ENCODE measurements around the gene TMEM163. TPM values are rescaled to one million over a fixed set of nuclear protein-coding genes. Genes with fewer than 3 reads are reported as not detected.

The TMEM163 gene
- total RNA-seq, 1 donor from 2014 or later = 2.4 TPM

DNA sequence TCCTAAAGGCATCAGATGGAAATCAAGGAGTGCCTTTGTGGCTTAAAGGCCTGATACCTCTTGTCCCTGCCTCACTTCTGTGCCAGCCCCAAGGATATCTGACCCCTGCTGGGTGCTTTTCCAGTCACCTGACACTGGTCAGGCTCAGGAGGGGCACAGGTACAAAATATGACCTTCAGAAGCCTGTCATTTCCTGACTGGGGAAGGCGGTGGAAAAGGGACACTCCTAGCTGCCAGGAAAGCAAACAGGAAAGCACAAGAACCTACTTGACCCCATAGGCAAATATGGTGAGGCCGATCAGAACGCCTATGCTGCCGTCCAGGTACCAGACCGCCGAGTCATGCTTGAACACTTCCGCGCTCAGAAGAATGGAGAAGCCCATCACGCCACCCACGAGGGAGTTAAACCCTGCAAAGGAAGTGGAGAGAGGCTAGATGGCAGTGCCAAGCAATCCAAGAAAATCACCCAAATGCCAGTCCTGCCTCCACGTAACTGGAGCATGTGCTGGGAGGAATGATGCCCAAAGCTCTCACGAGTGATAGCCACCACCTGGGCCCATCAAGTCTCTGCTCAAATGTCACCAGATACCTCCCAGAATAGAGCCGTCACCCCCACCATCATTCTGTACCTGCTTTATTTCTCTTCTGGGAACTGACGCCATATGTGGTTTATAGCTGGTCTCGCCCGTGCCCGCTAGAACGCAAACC lies 260.9 kb downstream of the TMEM163 start:
- no peak for DNase-seq (ENCODE audit: low read depth)
- Histone ChIP-seq H3K27me3 (ENCODE audit: control insufficient read depth, insufficient read depth, low read length) (no peaks in the 10 kb centered on the region), H3K4me3 (ENCODE audit: low read depth, low read length) (no peak overlapping the region), H3K36me3 (ENCODE audit: control insufficient read depth, insufficient read depth, low read length) (no peaks in the 10 kb centered on the region)
- TF ChIP-seq, protein P1, sequence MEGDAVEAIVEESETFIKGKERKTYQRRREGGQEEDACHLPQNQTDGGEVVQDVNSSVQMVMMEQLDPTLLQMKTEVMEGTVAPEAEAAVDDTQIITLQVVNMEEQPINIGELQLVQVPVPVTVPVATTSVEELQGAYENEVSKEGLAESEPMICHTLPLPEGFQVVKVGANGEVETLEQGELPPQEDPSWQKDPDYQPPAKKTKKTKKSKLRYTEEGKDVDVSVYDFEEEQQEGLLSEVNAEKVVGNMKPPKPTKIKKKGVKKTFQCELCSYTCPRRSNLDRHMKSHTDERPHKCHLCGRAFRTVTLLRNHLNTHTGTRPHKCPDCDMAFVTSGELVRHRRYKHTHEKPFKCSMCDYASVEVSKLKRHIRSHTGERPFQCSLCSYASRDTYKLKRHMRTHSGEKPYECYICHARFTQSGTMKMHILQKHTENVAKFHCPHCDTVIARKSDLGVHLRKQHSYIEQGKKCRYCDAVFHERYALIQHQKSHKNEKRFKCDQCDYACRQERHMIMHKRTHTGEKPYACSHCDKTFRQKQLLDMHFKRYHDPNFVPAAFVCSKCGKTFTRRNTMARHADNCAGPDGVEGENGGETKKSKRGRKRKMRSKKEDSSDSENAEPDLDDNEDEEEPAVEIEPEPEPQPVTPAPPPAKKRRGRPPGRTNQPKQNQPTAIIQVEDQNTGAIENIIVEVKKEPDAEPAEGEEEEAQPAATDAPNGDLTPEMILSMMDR (IDR thresholded peaks at IDR 0.05; ENCODE audit: insufficient read depth, low read length, poor library complexity, severe bottlenecking) = no peak

DNA sequence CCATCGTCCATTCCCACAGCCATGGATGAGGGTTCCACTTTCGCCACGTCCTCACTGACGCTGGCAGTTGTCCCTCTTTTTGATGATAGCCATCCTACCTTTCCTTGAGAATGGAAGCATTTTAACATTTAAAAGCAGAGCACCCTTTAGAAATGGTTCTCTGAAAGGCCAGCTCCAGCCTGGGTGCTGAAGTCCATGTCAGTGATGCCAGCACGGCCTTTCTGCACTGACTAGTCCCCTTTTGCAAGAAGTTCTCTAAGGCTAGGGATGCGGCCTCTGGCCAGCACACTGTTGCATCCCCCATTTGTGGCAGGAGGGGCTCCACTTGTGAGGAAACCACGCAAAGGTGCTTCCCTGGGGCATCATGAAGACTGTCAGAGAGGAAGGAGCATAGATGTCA lies 261.4 kb downstream of the TMEM163 start:
- Histone ChIP-seq H3K36me3 (ENCODE audit: control insufficient read depth, insufficient read depth, low read length) (no peaks in the 10 kb centered on the region), H3K27me3 (ENCODE audit: control insufficient read depth, insufficient read depth, low read length) (no peaks in the 10 kb centered on the region), H3K4me3 (ENCODE audit: low read depth, low read length) (no peak overlapping the region)
- TF ChIP-seq, protein P1 (IDR thresholded peaks at IDR 0.05; ENCODE audit: insufficient read depth, low read length, poor library complexity, severe bottlenecking) = no peak
- no peak for DNase-seq (ENCODE audit: low read depth)

DNA sequence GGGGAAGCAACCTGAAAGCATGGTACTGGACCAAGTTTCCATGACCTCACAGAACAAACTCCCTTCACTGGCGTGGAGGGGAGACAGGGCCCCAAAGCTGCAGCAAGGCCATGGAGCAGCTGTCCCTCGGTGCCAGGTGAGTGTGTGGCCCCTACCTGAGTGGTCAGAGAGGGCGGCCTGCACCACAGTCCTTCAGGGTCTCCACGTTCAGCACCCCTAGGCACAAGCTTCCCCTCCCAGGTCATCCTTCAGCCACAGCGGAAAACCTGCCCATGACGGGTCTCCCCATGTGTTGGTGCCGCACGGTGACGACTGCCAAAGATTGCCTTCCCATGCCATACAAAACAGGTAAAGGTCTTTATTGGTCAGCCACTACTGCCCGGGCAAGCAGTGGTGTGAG lies 263.4 kb downstream of the TMEM163 start:
- no peaks in the 10 kb centered on the region for H3K36me3 ChIP-seq (ENCODE audit: control insufficient read depth, insufficient read depth, low read length)
- DNase-seq (ENCODE audit: low read depth) = no peak
- TF ChIP-seq, protein P1 (IDR thresholded peaks at IDR 0.05; ENCODE audit: insufficient read depth, low read length, poor library complexity, severe bottlenecking) = no peak
- no peak overlapping the region for H3K4me3 ChIP-seq (ENCODE audit: low read depth, low read length)
- H3K27me3 ChIP-seq (ENCODE audit: control insufficient read depth, insufficient read depth, low read length) = no peaks in the 10 kb centered on the region

DNA sequence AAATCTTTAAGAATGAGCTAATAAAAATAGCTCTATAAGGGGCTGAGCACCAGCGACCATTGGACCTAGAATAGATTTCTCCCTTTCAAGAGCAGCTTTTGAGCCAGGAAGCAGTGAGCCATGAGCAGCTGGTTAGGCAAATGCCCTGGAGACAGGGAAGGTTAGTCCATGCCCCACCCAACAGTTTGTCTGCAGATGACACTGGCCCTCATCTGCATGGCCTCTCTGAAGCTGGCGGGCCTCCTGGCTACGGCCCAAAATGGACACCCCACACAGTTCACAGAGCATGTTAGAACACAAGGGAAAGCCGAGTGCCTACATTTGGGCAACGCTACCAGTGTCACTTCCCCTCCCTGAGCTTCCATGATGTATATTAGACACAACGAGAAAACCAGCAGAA lies 263.9 kb downstream of the TMEM163 start:
- TF ChIP-seq, protein P1 (IDR thresholded peaks at IDR 0.05; ENCODE audit: insufficient read depth, low read length, poor library complexity, severe bottlenecking) = no peak
- no peak for DNase-seq (ENCODE audit: low read depth)
- H3K27me3 ChIP-seq (ENCODE audit: control insufficient read depth, insufficient read depth, low read length) = no peaks in the 10 kb centered on the region
- no peaks in the 10 kb centered on the region for H3K36me3 ChIP-seq (ENCODE audit: control insufficient read depth, insufficient read depth, low read length)
- H3K4me3 ChIP-seq (ENCODE audit: low read depth, low read length) = no peak overlapping the region

DNA sequence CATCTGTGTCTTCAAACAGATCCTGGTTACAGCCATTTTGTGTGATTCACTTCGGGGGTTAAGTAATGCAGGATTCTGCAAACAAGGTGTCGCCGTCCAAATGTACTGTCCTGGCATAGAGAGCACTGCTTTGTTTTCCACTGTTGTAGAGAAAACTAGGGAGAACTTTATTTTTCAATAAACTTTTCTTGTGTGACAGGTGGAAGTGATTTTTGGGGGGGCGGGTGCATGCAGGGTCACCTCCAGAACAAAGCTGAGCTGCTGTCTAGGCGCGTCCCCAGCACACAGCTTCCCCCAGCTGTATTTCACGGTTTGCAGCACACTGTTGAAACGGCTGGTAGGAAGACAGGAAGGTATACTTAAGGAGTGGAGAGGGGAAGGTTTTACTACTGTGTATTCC lies 264.4 kb downstream of the TMEM163 start:
- Histone ChIP-seq H3K27me3 (ENCODE audit: control insufficient read depth, insufficient read depth, low read length) (no peaks in the 10 kb centered on the region), H3K4me3 (ENCODE audit: low read depth, low read length) (no peak overlapping the region), H3K36me3 (ENCODE audit: control insufficient read depth, insufficient read depth, low read length) (no peaks in the 10 kb centered on the region)
- no peak for DNase-seq (ENCODE audit: low read depth)
- TF ChIP-seq, protein P1 (IDR thresholded peaks at IDR 0.05; ENCODE audit: insufficient read depth, low read length, poor library complexity, severe bottlenecking) = no peak

DNA sequence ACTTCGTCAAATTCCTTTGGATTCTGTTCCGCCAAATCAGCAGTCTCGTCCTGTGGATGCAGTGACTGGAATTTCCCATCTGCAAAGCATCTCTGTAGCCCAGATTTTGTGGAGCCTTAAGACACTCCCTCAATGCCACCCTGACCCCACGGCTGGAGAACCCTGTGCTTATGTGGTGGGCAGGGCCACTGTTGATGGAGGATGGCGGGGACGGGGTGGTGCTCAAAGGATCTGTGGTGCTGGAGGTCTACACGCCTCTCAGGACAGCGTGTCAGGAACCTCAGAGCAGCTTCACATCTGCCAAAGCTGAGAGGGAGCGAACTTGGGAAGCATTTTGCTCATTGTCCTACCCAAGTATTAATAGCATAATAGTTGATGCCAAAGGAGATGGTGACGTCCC lies 264.8 kb downstream of the TMEM163 start:
- no peaks in the 10 kb centered on the region for H3K27me3 ChIP-seq (ENCODE audit: control insufficient read depth, insufficient read depth, low read length)
- no peak overlapping the region for H3K4me3 ChIP-seq (ENCODE audit: low read depth, low read length)
- no peaks in the 10 kb centered on the region for H3K36me3 ChIP-seq (ENCODE audit: control insufficient read depth, insufficient read depth, low read length)
- DNase-seq (ENCODE audit: low read depth) = no peak
- TF ChIP-seq, protein P1 (IDR thresholded peaks at IDR 0.05; ENCODE audit: insufficient read depth, low read length, poor library complexity, severe bottlenecking) = no peak

Data from kidney epithelial cell (primary cell).